Endothelial cell (in vitro differentiated cells): Measurements from ENCODE around the gene PPIL6. TPM values are rescaled to one million over a fixed set of nuclear protein-coding genes. Genes with fewer than 3 reads are reported as not detected.

Experiments used
- DNase-seq: peaks from one replicate; pipeline ENCODE4 v3.0.0; 2021; ENCODE audit warnings: low spot score
- H3K27ac Mint-ChIP-seq: one replicate; pipeline ENCODE4 v1.8.0; 2021; ENCODE audit warnings: mixed read lengths, inconsistent platforms; ENCODE audit not compliant: unreplicated experiment
- H3K27me3 Mint-ChIP-seq: one replicate; pipeline ENCODE4 v1.8.0; 2021; ENCODE audit warnings: mild to moderate bottlenecking, moderate library complexity, mixed read lengths, inconsistent platforms; ENCODE audit not compliant: unreplicated experiment
- H3K36me3 Mint-ChIP-seq: one replicate; pipeline ENCODE4 v1.8.0; 2021; ENCODE audit warnings: mild to moderate bottlenecking, low read depth, mixed read lengths, inconsistent platforms; ENCODE audit not compliant: unreplicated experiment
- H3K4me1 Mint-ChIP-seq: one replicate; pipeline ENCODE4 v1.8.0; 2021; ENCODE audit warnings: mild to moderate bottlenecking, mixed read lengths, inconsistent platforms; ENCODE audit not compliant: unreplicated experiment
- H3K4me3 Mint-ChIP-seq: one replicate; pipeline ENCODE4 v1.8.0; 2021; ENCODE audit warnings: mild to moderate bottlenecking, mixed read lengths, inconsistent platforms; ENCODE audit not compliant: unreplicated experiment
- H3K9me3 Mint-ChIP-seq: one replicate; pipeline ENCODE4 v1.8.0; 2021; ENCODE audit warnings: mixed read lengths, inconsistent platforms; ENCODE audit not compliant: unreplicated experiment
- CTCF ChIP-seq: fragments of 200-600 bp; sonication (generic); IDR thresholded peaks from one replicate; pipeline ENCODE4 v1.5.0; 2021; ENCODE audit warnings: antibody characterized with exemption; ENCODE audit not compliant: unreplicated experiment
- total RNA-seq: library from RNA; stranded (reverse); fragmentation: NEBNext Ultra II Directional; extraction: Animal tissue kit (Norgen Biotek cat#: 25700); gene quantifications from one replicate; pipeline ENCODE4 v1.2.1, GENCODE V29; 2021; ENCODE audit not compliant: unreplicated experiment

Gene PPIL6
- total RNA-seq, 1 donor from 2014 or later, result 0.95 TPM

- no peak for TF ChIP-seq CTCF
- Mint-ChIP-seq H3K36me3 (peaks cover 9% of the 10 kb centered on the region), H3K27ac (peak within 1 kb of the TSS; percentile 99), H3K4me1 (peaks cover 38% of the 10 kb centered on the region), H3K9me3 (no peaks in the 10 kb centered on the region), H3K27me3 (peaks cover 10% of the 10 kb centered on the region), H3K4me3 (peak within 1 kb of the TSS; percentile 96)
- peak; percentile 92 for DNase-seq
Observed at GRCh38 chr6:109381747-109382575, 58.5 kb downstream of the PPIL6 start, which contains the start of gene CD164. Gene CD164, minus strand, starts transcription at chr6:109382467. Its CDS starts 89 bp downstream, at chr6:109382378.

GRCh38 chr6:109381061-109381746 lies 59.2 kb downstream of the PPIL6 start:
- peak overlapping the region; percentile 91 for H3K27ac Mint-ChIP-seq
- no peak for TF ChIP-seq CTCF
- H3K36me3 Mint-ChIP-seq, result peaks cover 13% of the 10 kb centered on the region
- peaks cover 10% of the 10 kb centered on the region for H3K27me3 Mint-ChIP-seq
- peak overlapping the region; percentile 96 for H3K4me3 Mint-ChIP-seq
- H3K9me3 Mint-ChIP-seq, result no peaks in the 10 kb centered on the region
- H3K4me1 Mint-ChIP-seq, result peaks cover 39% of the 10 kb centered on the region
- DNase-seq, result no peak

- Mint-ChIP-seq H3K36me3 (peaks cover 18% of the 10 kb centered on the region), H3K27ac (no peak overlapping the region), H3K9me3 (no peaks in the 10 kb centered on the region), H3K4me1 (peaks cover 40% of the 10 kb centered on the region), H3K4me3 (peak overlapping the region; percentile 96), H3K27me3 (peaks cover 11% of the 10 kb centered on the region)
- no peak for DNase-seq
- TF ChIP-seq CTCF, result no peak
Observed at GRCh38 chr6:109379711-109380110, 60.7 kb downstream of the PPIL6 start.

- TF ChIP-seq CTCF, result no peak
- DNase-seq, result no peak
- Mint-ChIP-seq H3K36me3 (peaks cover 33% of the 10 kb centered on the region), H3K27me3 (peaks cover 4% of the 10 kb centered on the region), H3K4me1 (peaks cover 29% of the 10 kb centered on the region), H3K27ac (no peak overlapping the region), H3K9me3 (no peaks in the 10 kb centered on the region), H3K4me3 (peak overlapping the region; percentile 13)
Observed at GRCh38 chr6:109377717-109378116, 62.7 kb downstream of the PPIL6 start.
